ENCODE measurements around the gene IDH2. TPM values are rescaled to one million over a fixed set of nuclear protein-coding genes. Genes with fewer than 3 reads are reported as not detected.

Gene IDH2
- total and polyA plus RNA-seq, 4 donors, result 149 to 339 (median 298) TPM

GRCh38 chr15:90054618-90055097, 47.6 kb downstream of the IDH2 start:
- H3K27ac ChIP-seq (ENCODE audit: low read depth in 1 of 2, low read length in 2 of 2), result peak overlapping the region in 1 of 2 donors; percentile 40
- H3K27me3 ChIP-seq (ENCODE audit: control insufficient read depth in 4 of 4, insufficient read depth in 4 of 4, low read length in 3 of 4), result no peaks in the 10 kb centered on the region
- H3K9me3 ChIP-seq (ENCODE audit: control insufficient read depth in 4 of 4, low read length in 3 of 4), result no peaks in the 10 kb centered on the region
- no peak overlapping the region for H3K4me3 ChIP-seq (ENCODE audit: low read depth in 1 of 3, low read length in 3 of 3)
- 23% methylated on average over 7 of the region's 7 CpGs for WGBS
- H3K36me3 ChIP-seq (ENCODE audit: control insufficient read depth in 4 of 4, insufficient read depth in 3 of 4, low read depth in 1 of 4, low read length in 3 of 4), result no peaks in the 10 kb centered on the region
- TF ChIP-seq RAD21 (IDR thresholded peaks at IDR 0.05) (peak in 1 of 2 donors; percentile 56), HNF4A (conservative IDR thresholded peaks at IDR 0.05) (peak; percentile 51 to 61), FOXA1 (IDR thresholded peaks at IDR 0.05) (no peak), EGR1 (IDR thresholded peaks at IDR 0.05; ENCODE audit: low read depth in 2 of 2) (no peak), RXRA (IDR thresholded peaks at IDR 0.05) (peak; percentile 63 to 69), HNF4G (IDR thresholded peaks at IDR 0.05) (no peak), NR2F2 (IDR thresholded peaks at IDR 0.05) (peak; percentile 53), CTCF (IDR thresholded peaks at IDR 0.05; ENCODE audit: low read depth, low read length, missing input control) (no peak), FOXA2 (IDR thresholded peaks at IDR 0.05) (peak; percentile 45), TAF1 (conservative IDR thresholded peaks at IDR 0.05) (no peak), ZBTB33 (IDR thresholded peaks at IDR 0.05) (no peak), MAX (IDR thresholded peaks at IDR 0.05) (no peak), REST (IDR thresholded peaks at IDR 0.05) (peak; percentile 37), YY1 (IDR thresholded peaks at IDR 0.05) (peak; percentile 21), JUND (IDR thresholded peaks at IDR 0.05) (no peak), SP1 (IDR thresholded peaks at IDR 0.05) (peak; percentile 64), GABPA (IDR thresholded peaks at IDR 0.05 in 1 of 2, conservative IDR thresholded peaks at IDR 0.05 in 1 of 2) (no peak)
- TF ChIP-seq, protein P1, sequence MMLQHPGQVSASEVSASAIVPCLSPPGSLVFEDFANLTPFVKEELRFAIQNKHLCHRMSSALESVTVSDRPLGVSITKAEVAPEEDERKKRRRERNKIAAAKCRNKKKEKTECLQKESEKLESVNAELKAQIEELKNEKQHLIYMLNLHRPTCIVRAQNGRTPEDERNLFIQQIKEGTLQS (IDR thresholded peaks at IDR 0.05), result no peak
- peaks cover 7 to 16% (median 12%) of the 10 kb centered on the region in 4 donors for H3K4me1 ChIP-seq (ENCODE audit: control insufficient read depth in 4 of 4, insufficient read depth in 4 of 4, low read length in 3 of 4)
- no peak for DNase-seq (ENCODE audit: low spot score)
- no peak overlapping the region for H3K9ac ChIP-seq (ENCODE audit: low read depth in 1 of 2, low read length in 2 of 2)

Data from liver (tissue), 9 donors.